ENCODE data around the gene NDUFAF3. TPM values are rescaled to one million over a fixed set of nuclear protein-coding genes. Genes with fewer than 3 reads are reported as not detected.

Gene NDUFAF3
- polyA plus RNA-seq, 1 of the 3 experiments (the other 2 are of a cell fraction): 104 TPM

- TF ChIP-seq FOXJ3 (CRISPR knock-in tag; IDR thresholded peaks at IDR 0.05) (no peak), USF1 (IDR thresholded peaks at IDR 0.05; ENCODE audit: borderline replicate concordance, low read depth) (no peak)
Measured at GRCh38 chr3:48991851-48992545, 29.9 kb upstream of the NDUFAF3 start (continued).

- CTCF ChIA-PET: interaction anchor here (0.9 to 1.6 kb wide), 3 partner anchors 14 to 23 kb away, joined by 3 to 5 read pairs (median 3); partner anchors contain the start of gene WDR6
Measured at GRCh38 chr3:48993834-48994233, 28.1 kb upstream of the NDUFAF3 start.

More at GRCh38 chr3:48993834-48994233, 28.1 kb upstream of the NDUFAF3 start:
- no peaks in the 10 kb centered on the region for H3K36me3 ChIP-seq (replicated peaks in 1 of 2; ENCODE audit: control insufficient read depth in 1 of 2, insufficient read depth in 2 of 2, low read length in 1 of 2)
- peaks cover 0 to 21% of the 10 kb centered on the region in 2 experiments; a peak in 1 of 4 replicates for H3K4me1 ChIP-seq (ENCODE audit: control insufficient read depth in 1 of 2, insufficient read depth in 2 of 2, low read depth in 1 of 2, low read length in 1 of 2)
- H3K4me3 ChIP-seq (ENCODE audit: low read depth in 2 of 2, low read length in 1 of 2): no peak overlapping the region
- H4K20me1 ChIP-seq (ENCODE audit: insufficient read depth): no peaks in the 10 kb centered on the region
- peaks cover 19% of the 10 kb centered on the region for H3K79me2 ChIP-seq (ENCODE audit: insufficient read depth)
- TF ChIP-seq MEF2A (IDR thresholded peaks at IDR 0.05; ENCODE audit: borderline replicate concordance, low read depth) (no peak), GABPA (IDR thresholded peaks at IDR 0.05; ENCODE audit: low read depth) (no peak), USF2 (IDR thresholded peaks at IDR 0.05; ENCODE audit: borderline replicate concordance, low read depth, low read length) (no peak), MAX (IDR thresholded peaks at IDR 0.05; ENCODE audit: low read depth) (no peak), FOXJ3 (CRISPR knock-in tag; IDR thresholded peaks at IDR 0.05) (no peak), NRF1 (IDR thresholded peaks at IDR 0.05; ENCODE audit: low read depth, low read length) (no peak), MXI1 (IDR thresholded peaks at IDR 0.05; ENCODE audit: low read depth, low read length) (no peak), POLR2AphosphoS5 (IDR thresholded peaks at IDR 0.05; ENCODE audit: low read depth, low read length) (no peak), FOSL2 (IDR thresholded peaks at IDR 0.05; ENCODE audit: borderline replicate concordance, low read depth) (no peak), REST (IDR thresholded peaks at IDR 0.05; ENCODE audit: low read depth, low read length) (no peak), USF1 (IDR thresholded peaks at IDR 0.05; ENCODE audit: borderline replicate concordance, low read depth) (no peak), CTCF (IDR thresholded peaks at IDR 0.05) (no peak), IRF3 (IDR thresholded peaks at IDR 0.05; ENCODE audit: low read depth, low read length) (no peak), YY1 (IDR thresholded peaks at IDR 0.05; ENCODE audit: low read depth) (no peak), NFIC (IDR thresholded peaks at IDR 0.05; ENCODE audit: borderline replicate concordance) (no peak), TCF12 (IDR thresholded peaks at IDR 0.05) (no peak), ELF1 (IDR thresholded peaks at IDR 0.05) (no peak), ZBTB33 (IDR thresholded peaks at IDR 0.05; ENCODE audit: borderline replicate concordance, low read depth) (no peak)
- H3K9ac ChIP-seq: no peak overlapping the region
- H3K27me3 ChIP-seq (ENCODE audit: insufficient read depth): no peaks in the 10 kb centered on the region
- no peak for DNase-seq
- H3K27ac ChIP-seq (ENCODE audit: low read depth in 2 of 2, low read length in 1 of 2): no peak overlapping the region
- H2AFZ ChIP-seq (ENCODE audit: low read depth): no peak overlapping the region
- H3F3A ChIP-seq (replicated peaks; ENCODE audit: insufficient read depth): peaks cover 4% of the 10 kb centered on the region
- no peaks in the 10 kb centered on the region for H3K9me3 ChIP-seq
- POLR2A ChIA-PET: interaction anchor here (0.8 kb wide), 1 partner anchor 331 kb away, joined by 3 read pairs; no protein-coding TSS in a partner anchor
- H3K9me2 ChIP-seq: no peaks in the 10 kb centered on the region
- H3K4me2 ChIP-seq: no peak overlapping the region

Data from SK-N-SH (cell line).